ENCODE data around the gene TMEM82. TPM values are rescaled to one million over a fixed set of nuclear protein-coding genes. Genes with fewer than 3 reads are reported as not detected.
A peak's percentile ranks its signal among the peaks of the same experiment; 100 is the strongest.

The TMEM82 gene
- total and polyA plus RNA-seq, 2 of the 13 experiments (the other 11 are each of a cell fraction or from before 2014, with no cell fraction given) = 0.24 to 0.97 TPM

DNA sequence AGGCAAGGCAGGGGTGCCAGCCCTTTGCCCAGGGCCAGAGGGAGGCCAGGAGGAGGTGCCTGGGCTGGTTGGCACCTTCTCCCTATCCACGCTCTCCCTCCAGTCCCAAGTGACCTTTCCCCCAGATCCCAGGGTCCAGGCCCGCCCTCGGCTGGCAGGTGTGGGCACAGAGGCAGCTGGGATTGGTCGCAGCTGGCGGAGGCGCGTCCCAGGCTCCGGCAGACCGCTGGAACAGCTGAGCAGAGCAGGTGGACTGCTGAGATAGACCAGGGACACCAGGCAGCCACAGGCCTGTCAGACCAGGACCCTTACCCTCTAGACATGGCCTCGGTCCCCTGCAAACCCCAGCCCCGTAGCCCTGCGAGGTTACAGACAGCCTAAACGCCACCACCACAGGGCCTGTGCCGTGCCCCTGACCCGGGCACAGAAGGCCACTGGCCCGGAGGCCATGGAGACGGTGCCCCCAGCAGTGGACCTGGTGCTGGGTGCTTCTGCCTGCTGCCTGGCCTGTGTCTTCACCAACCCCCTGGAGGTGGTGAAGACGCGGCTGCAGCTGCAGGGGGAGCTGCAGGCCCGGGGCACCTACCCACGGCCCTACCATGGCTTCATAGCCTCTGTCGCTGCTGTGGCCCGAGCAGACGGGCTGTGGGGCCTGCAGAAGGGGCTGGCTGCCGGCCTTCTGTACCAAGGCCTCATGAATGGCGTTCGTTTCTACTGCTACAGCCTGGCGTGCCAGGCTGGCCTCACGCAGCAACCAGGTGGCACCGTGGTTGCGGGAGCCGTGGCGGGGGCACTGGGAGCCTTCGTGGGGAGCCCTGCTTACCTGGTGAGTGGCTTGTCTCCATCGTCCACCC, 6.0 kb upstream of the TMEM82 start, which contains the start of gene SLC25A34 (continued):
- TF ChIP-seq ZNF772 (CRISPR knock-in tag; IDR thresholded peaks at IDR 0.05) (no peak), TFDP1 (CRISPR knock-in tag; IDR thresholded peaks at IDR 0.05; ENCODE audit: borderline replicate concordance) (0 out of 2 replicates have a peak, but pooled peaks have one; percentile 23), ZNF101 (CRISPR knock-in tag; IDR thresholded peaks at IDR 0.05; ENCODE audit: borderline replicate concordance, low read depth) (no peak), ZNF883 (CRISPR knock-in tag; IDR thresholded peaks at IDR 0.05; ENCODE audit: not compliant biosample characterization) (peak; percentile 19), HNRNPL (IDR thresholded peaks at IDR 0.05; ENCODE audit: low read depth, low read length) (peak; percentile 91), NFKB2 (CRISPR knock-in tag; IDR thresholded peaks at IDR 0.05; ENCODE audit: borderline replicate concordance) (no peak), PHF20 (CRISPR knock-in tag; IDR thresholded peaks at IDR 0.05) (no peak), ZNF775 (CRISPR knock-in tag; IDR thresholded peaks at IDR 0.05; ENCODE audit: borderline replicate concordance) (no peak), ZBTB10 (CRISPR knock-in tag; IDR thresholded peaks at IDR 0.05; ENCODE audit: borderline replicate concordance) (no peak), ZNF747 (CRISPR knock-in tag; IDR thresholded peaks at IDR 0.05; ENCODE audit: borderline replicate concordance) (no peak), ZNF879 (CRISPR knock-in tag; IDR thresholded peaks at IDR 0.05) (no peak), FOXM1 (CRISPR knock-in tag; IDR thresholded peaks at IDR 0.05) (no peak)
- TF ChIP-seq, protein P1, sequence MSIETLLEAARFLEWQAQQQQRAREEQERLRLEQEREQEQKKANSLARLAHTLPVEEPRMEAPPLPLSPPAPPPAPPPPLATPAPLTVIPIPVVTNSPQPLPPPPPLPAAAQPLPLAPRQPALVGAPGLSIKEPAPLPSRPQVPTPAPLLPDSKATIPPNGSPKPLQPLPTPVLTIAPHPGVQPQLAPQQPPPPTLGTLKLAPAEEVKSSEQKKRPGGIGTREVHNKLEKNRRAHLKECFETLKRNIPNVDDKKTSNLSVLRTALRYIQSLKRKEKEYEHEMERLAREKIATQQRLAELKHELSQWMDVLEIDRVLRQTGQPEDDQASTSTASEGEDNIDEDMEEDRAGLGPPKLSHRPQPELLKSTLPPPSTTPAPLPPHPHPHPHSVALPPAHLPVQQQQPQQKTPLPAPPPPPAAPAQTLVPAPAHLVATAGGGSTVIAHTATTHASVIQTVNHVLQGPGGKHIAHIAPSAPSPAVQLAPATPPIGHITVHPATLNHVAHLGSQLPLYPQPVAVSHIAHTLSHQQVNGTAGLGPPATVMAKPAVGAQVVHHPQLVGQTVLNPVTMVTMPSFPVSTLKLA (IDR thresholded peaks at IDR 0.05) = no peak
- TF ChIP-seq, protein P2, sequence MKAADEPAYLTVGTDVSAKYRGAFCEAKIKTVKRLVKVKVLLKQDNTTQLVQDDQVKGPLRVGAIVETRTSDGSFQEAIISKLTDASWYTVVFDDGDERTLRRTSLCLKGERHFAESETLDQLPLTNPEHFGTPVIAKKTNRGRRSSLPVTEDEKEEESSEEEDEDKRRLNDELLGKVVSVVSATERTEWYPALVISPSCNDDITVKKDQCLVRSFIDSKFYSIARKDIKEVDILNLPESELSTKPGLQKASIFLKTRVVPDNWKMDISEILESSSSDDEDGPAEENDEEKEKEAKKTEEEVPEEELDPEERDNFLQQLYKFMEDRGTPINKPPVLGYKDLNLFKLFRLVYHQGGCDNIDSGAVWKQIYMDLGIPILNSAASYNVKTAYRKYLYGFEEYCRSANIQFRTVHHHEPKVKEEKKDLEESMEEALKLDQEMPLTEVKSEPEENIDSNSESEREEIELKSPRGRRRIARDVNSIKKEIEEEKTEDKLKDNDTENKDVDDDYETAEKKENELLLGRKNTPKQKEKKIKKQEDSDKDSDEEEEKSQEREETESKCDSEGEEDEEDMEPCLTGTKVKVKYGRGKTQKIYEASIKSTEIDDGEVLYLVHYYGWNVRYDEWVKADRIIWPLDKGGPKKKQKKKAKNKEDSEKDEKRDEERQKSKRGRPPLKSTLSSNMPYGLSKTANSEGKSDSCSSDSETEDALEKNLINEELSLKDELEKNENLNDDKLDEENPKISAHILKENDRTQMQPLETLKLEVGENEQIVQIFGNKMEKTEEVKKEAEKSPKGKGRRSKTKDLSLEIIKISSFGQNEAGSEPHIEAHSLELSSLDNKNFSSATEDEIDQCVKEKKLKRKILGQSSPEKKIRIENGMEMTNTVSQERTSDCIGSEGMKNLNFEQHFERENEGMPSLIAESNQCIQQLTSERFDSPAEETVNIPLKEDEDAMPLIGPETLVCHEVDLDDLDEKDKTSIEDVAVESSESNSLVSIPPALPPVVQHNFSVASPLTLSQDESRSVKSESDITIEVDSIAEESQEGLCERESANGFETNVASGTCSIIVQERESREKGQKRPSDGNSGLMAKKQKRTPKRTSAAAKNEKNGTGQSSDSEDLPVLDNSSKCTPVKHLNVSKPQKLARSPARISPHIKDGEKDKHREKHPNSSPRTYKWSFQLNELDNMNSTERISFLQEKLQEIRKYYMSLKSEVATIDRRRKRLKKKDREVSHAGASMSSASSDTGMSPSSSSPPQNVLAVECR (CRISPR knock-in tag; IDR thresholded peaks at IDR 0.05; ENCODE audit: borderline replicate concordance) = peak; percentile 40; the same call in 1 of the 2 replicates
- TF ChIP-seq, protein P3, sequence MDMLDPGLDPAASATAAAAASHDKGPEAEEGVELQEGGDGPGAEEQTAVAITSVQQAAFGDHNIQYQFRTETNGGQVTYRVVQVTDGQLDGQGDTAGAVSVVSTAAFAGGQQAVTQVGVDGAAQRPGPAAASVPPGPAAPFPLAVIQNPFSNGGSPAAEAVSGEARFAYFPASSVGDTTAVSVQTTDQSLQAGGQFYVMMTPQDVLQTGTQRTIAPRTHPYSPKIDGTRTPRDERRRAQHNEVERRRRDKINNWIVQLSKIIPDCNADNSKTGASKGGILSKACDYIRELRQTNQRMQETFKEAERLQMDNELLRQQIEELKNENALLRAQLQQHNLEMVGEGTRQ (IDR thresholded peaks at IDR 0.05; ENCODE audit: low read depth, low read length) = no peak
- TF ChIP-seq, protein P3 (CRISPR knock-in tag; IDR thresholded peaks at IDR 0.05; ENCODE audit: borderline replicate concordance) = no peak
